ENCODE measurements around the gene FBLN1.

GRCh38 chr22:45602004-45602733 is 99.5 kb downstream of the FBLN1 start:
- no peak for TF ChIP-seq CTCF (conservative IDR thresholded peaks at IDR 0.05; ENCODE audit: low read length)
- TF ChIP-seq EZH2phosphoT487 (IDR thresholded peaks at IDR 0.05; ENCODE audit: borderline replicate concordance) = no peak
